22Rv1 (cell line): ENCODE data around the gene POLR3GL.

Source experiments
- ZFX ChIP-seq: fragments of 450-650 bp; IDR thresholded peaks from 2 replicates; pipeline ENCODE4 v1.6.1; 2017; ENCODE audit warnings: antibody characterized with exemption, borderline replicate concordance
- TF ChIP-seq, protein P1 (sequence below): fragments of 450-650 bp; IDR thresholded peaks from 2 replicates; pipeline ENCODE4 v1.5.1; 2017; ENCODE audit warnings: mild to moderate bottlenecking

DNA sequence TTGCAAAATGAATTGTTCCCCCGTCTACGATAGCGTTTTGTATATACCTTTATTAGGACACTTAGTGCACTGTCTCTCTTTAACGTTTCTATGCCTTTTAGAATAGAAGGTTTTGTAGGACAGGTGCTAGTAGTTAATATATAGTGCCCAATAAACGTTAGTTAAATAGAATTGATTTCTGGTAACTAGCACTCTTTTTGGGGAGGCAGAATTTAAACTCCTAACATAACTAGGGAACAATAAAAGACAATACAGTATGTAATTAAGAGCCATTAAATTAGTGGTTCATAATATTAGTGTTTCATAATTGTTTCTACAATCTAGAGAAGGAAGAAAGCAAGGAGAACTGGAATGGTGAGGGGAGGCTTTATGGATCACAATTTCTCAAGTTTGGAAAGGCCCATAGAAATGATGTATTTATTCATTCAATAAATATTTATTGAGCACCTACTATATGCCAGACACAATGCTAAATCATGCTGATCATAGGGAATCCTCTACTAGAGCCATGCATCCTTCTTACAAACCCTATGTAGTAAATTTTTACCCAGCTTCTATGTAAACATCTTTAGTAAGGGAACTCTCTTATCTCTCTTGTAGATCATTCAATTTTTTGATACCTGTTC, 742 bp downstream of the POLR3GL start:
- TF ChIP-seq, protein P1, sequence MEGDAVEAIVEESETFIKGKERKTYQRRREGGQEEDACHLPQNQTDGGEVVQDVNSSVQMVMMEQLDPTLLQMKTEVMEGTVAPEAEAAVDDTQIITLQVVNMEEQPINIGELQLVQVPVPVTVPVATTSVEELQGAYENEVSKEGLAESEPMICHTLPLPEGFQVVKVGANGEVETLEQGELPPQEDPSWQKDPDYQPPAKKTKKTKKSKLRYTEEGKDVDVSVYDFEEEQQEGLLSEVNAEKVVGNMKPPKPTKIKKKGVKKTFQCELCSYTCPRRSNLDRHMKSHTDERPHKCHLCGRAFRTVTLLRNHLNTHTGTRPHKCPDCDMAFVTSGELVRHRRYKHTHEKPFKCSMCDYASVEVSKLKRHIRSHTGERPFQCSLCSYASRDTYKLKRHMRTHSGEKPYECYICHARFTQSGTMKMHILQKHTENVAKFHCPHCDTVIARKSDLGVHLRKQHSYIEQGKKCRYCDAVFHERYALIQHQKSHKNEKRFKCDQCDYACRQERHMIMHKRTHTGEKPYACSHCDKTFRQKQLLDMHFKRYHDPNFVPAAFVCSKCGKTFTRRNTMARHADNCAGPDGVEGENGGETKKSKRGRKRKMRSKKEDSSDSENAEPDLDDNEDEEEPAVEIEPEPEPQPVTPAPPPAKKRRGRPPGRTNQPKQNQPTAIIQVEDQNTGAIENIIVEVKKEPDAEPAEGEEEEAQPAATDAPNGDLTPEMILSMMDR = no peak
- TF ChIP-seq ZFX = no peak
